Heart right ventricle (tissue), 16 donors: Measurements from ENCODE around the gene ASB18. TPM values are rescaled to one million over a fixed set of nuclear protein-coding genes. Genes with fewer than 3 reads are reported as not detected.

Source experiments
- ATAC-seq, 8 donors: fragments of 200-7000 bp; cut with Tn5 transposase; one replicate each; pipeline ENCODE4 v1.9.1; 2020; ENCODE audit warnings: mild to moderate bottlenecking in 8 of 8, moderate library complexity in 8 of 8, moderate number of reproducible peaks in 1 of 8
- DNase-seq, 2 donors: peaks; one replicate each; pipeline ENCODE4 v3.0.0-alpha.2; 2020
- H3K27ac ChIP-seq, 10 donors: fragments of 200-600 bp; sonication (generic) in 2 of 10; one replicate each; pipeline versions ENCODE4 v1.5.0 to v1.8.0; 2020 to 2022; ENCODE audit warnings: mild to moderate bottlenecking in 3 of 10
- H3K27me3 ChIP-seq, 7 donors: fragments of 200-600 bp; one replicate each; pipeline ENCODE4 v1.8.0; 2021 to 2022; ENCODE audit warnings: mild to moderate bottlenecking in 2 of 7
- H3K36me3 ChIP-seq, 9 donors: fragments of 200-600 bp; sonication (generic) in 1 of 9; one replicate each; pipeline versions ENCODE4 v1.5.0 to v1.8.0; 2020 to 2022; ENCODE audit warnings: mild to moderate bottlenecking in 2 of 9
- H3K4me1 ChIP-seq, 9 donors: fragments of 200-600 bp; sonication (generic) in 1 of 9; one replicate each; pipeline versions ENCODE4 v1.5.0 to v1.8.0; 2020 to 2022; ENCODE audit warnings: mild to moderate bottlenecking in 4 of 9
- H3K4me3 ChIP-seq, 10 donors: fragments of 200-600 bp; sonication (generic) in 2 of 10; one replicate each; pipeline versions ENCODE4 v1.5.0 to v1.8.0; 2020 to 2022; ENCODE audit warnings: mild to moderate bottlenecking in 7 of 10, moderate library complexity in 2 of 10
- H3K9me3 ChIP-seq, 11 donors: fragments of 200-600 bp in 10 of 11; sonication (generic) in 2 of 11; one replicate each; pipeline versions ENCODE4 v1.5.0 to v1.8.0; 2013 to 2022; ENCODE audit warnings: mild to moderate bottlenecking in 2 of 11, control low read depth in 1 of 11, moderate library complexity in 1 of 11
- WGBS, 2 donors: extraction: QIAGEN DNeasy Blood & Tissue Kit; methylation state at CpG; one replicate each; pipeline ENCODE4 v1.1.7; 2013; ENCODE audit warnings: inconsistent platforms in 1 of 2; 5-methylcytosine and 5-hydroxymethylcytosine counted together
- intact Hi-C, 10 donors: fragments of 100-400 bp; cut with DNase I; formaldehyde crosslinking; loops; one replicate each; pipeline versions ENCODE4 v1.11.1 to v1.14.2; 2022
- polyA plus RNA-seq, 2 donors: library from polyadenylated mRNA; stranded (reverse); fragments of 200-250 nt; gene quantifications; one replicate each; pipeline ENCODE4 v1.2.3, GENCODE V29; 2013
- total RNA-seq, 10 donors: library from RNA; stranded (reverse); fragmentation: NEBNext Ultra II Directional in 3 of 10; extraction: Animal tissue kit (Norgen Biotek cat#: 25700) in 3 of 10; gene quantifications; one replicate each; pipeline versions ENCODE4 v1.2.1 to v1.2.4, GENCODE V29; 2021 to 2023
- TF ChIP-seq, protein P1 (sequence below), 9 donors: fragments of 200-600 bp; sonication (generic) in 2 of 9; IDR thresholded peaks; one replicate each; pipeline versions ENCODE4 v1.5.0 to v1.8.0; 2021 to 2022; ENCODE audit warnings: antibody characterized with exemption in 9 of 9, mild to moderate bottlenecking in 5 of 9, moderate library complexity in 1 of 9
- donor health status: Arrhythmogenic right ventricular cardiomyopathy.
- donor health status: ischemic (EF 13 %, LVEDD 7.1; RV severe dilation, severe dysfunction).
- donor health status: healthy with polysubstance abuse.
- donor health status: DM: no; HTN: yes; CAD: no.
- donor health status: DM: no; HTN: no; CAD: no.
- donor health status: ischemic (EF 25% LVEDD 6.9; RV normal size, moderate dysfunction).
- donor health status: ischemic (EF 25% LVEDD 5.7; RV mildly dilated, moderate dysfunction).
- donor health status: healthy.
- donor health status: DM: yes; HTN: yes; CAD: no.
- donor health status: Ischemic cardiomyopathy.
- donor health status: ischemic (EF 35%, LVEDD 5.7; RV mildly dilated, moderate dysfunction).
- donor health status: nonischemic (EF 11% LVEDD 7.7; RV severe dilation, severe dysfunction).
- donor health status: DM: yes; HTN: yes; CAD: no.
- donor health status: PGD.
- donor health status: ischemic (EF 29% LVEDD 5.4; RV normal size, mild dysfunction).
- donor health status: nonischemic (EF 23%, LVEDD 6.1; RV moderate dilation, normal function).

ASB18 gene
- total and polyA plus RNA-seq, 12 donors: 3.5 to 47.1 (median 20.2) TPM

DNA sequence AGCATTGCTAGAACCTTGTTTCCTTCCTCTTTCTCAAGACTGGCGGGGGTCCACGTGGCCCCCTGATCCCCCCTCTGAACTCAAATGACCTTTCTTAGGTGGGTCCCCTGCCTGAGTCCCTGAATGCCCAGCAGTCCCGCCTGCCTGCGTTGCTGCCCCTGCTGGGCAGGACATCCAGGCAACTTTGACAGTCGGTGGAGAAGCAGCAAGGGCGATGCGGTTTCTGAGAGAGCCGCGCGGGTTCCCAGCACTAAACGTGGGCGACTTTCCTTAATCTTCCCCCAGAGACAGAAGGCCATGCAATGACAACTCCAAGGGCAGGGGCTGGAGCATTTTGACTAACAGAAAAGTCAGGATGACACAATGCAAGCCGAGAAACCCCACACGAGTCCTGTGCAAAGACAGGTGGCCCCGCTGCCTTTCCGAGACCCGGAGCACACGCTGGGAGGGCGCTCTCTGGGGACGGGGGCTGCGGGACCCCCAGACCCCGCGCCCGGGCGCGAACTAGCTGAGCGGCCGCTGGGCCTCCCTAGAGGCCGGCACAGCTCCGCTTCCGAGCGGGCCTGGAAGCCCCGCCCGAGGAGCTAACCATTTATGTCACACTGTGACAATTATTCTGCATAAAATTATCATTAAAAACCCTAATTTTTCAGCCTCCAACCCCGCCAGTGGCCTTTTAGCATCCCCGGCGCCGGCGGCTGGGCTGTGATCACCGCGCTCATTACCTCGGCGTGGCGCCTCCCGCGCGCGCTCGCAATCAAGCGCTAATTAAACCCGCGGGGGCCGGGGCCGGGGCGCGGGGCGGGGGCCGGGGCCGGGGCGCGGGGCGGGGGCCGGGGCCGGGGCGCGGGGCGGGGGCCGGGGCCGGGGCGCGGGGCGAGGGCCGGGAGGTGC lies 27.4 kb downstream of the ASB18 start:
- H3K27ac ChIP-seq: peak overlapping the region in 6 of 10 donors; percentile 14 to 71 (median 50)
- TF ChIP-seq, protein P1, sequence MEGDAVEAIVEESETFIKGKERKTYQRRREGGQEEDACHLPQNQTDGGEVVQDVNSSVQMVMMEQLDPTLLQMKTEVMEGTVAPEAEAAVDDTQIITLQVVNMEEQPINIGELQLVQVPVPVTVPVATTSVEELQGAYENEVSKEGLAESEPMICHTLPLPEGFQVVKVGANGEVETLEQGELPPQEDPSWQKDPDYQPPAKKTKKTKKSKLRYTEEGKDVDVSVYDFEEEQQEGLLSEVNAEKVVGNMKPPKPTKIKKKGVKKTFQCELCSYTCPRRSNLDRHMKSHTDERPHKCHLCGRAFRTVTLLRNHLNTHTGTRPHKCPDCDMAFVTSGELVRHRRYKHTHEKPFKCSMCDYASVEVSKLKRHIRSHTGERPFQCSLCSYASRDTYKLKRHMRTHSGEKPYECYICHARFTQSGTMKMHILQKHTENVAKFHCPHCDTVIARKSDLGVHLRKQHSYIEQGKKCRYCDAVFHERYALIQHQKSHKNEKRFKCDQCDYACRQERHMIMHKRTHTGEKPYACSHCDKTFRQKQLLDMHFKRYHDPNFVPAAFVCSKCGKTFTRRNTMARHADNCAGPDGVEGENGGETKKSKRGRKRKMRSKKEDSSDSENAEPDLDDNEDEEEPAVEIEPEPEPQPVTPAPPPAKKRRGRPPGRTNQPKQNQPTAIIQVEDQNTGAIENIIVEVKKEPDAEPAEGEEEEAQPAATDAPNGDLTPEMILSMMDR (IDR thresholded peaks at IDR 0.05): peak in 4 of 9 donors; percentile 8 to 31 (median 23)
- H3K9me3 ChIP-seq: peaks cover 0 to 29% (median 5%) of the 10 kb centered on the region in 11 donors
- peaks cover 7 to 49% (median 17%) of the 10 kb centered on the region in 9 donors for H3K4me1 ChIP-seq
- WGBS, 2 donors: 1% methylated on average over 58 to 73 of the region's 73 CpGs
- intact Hi-C loops: no loop called here
- DNase-seq (no peak), ATAC-seq (no peak)
- H3K36me3 ChIP-seq: peaks cover 0 to 6% (median 0%) of the 10 kb centered on the region in 9 donors
- peaks cover 0 to 64% (median 54%) of the 10 kb centered on the region in 7 donors for H3K27me3 ChIP-seq
- peak overlapping the region; percentile 23 to 49 (median 40) for H3K4me3 ChIP-seq

- TF ChIP-seq, protein P1 (IDR thresholded peaks at IDR 0.05): no peak
- Histone ChIP-seq H3K36me3 (peaks cover 0 to 25% (median 0%) of the 10 kb centered on the region in 9 donors), H3K4me3 (no peak overlapping the region), H3K4me1 (no peaks in the 10 kb centered on the region), H3K27ac (no peak overlapping the region), H3K9me3 (peaks cover 0 to 66% (median 13%) of the 10 kb centered on the region in 11 donors), H3K27me3 (peaks cover 0 to 12% (median 4%) of the 10 kb centered on the region in 7 donors)
- no peak for ATAC-seq
- DNase-seq: no peak
- intact Hi-C loops: no loop called here
Measured at GRCh38 chr2:236229186-236229585, 35.0 kb downstream of the ASB18 start.

DNA sequence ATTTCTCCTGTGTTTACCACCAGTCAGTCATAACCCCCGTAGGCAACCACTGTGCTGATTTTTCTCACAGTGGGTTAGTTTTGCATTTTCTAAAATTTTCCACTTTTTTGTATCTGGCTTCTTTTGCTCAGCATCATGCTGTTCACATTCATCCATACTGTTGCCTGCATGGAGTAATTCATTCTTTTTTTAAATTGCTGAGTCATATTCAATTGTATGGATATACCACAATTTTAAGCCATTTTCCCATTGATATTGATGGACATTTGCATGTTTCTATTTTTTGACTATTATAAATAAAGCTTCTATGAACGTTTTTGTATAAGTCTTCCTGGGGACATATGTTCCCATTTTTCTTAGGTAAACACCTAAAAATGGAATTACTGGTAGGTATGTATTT lies 40.5 kb downstream of the ASB18 start:
- WGBS, 2 donors: 64 to 65% methylated on average over 2 of the region's 2 CpGs
- no peaks in the 10 kb centered on the region for H3K4me1 ChIP-seq
- H3K9me3 ChIP-seq: peaks cover 0 to 25% (median 3%) of the 10 kb centered on the region in 11 donors
- no peak overlapping the region for H3K27ac ChIP-seq
- H3K36me3 ChIP-seq: peaks cover 0 to under 1% (median 0%) of the 10 kb centered on the region in 9 donors
- ATAC-seq (no peak), DNase-seq (no peak)
- intact Hi-C loops: no loop called here
- H3K4me3 ChIP-seq: no peak overlapping the region
- no peaks in the 10 kb centered on the region for H3K27me3 ChIP-seq
- TF ChIP-seq, protein P1 (IDR thresholded peaks at IDR 0.05): no peak

- Histone ChIP-seq H3K27ac (no peak overlapping the region), H3K36me3 (no peaks in the 10 kb centered on the region), H3K27me3 (peaks cover 0 to 7% (median 2%) of the 10 kb centered on the region in 7 donors), H3K4me1 (peaks cover 0 to 7% (median 0%) of the 10 kb centered on the region in 9 donors), H3K4me3 (no peak overlapping the region), H3K9me3 (peaks cover 0 to 20% (median 3%) of the 10 kb centered on the region in 11 donors)
- TF ChIP-seq, protein P1 (IDR thresholded peaks at IDR 0.05): no peak
- 89 to 95% methylated on average over 8 of the region's 8 CpGs for WGBS, 2 donors
- intact Hi-C loops: no loop called here
- DNase-seq (no peak), ATAC-seq (no peak)
Measured at GRCh38 chr2:236221798-236222197, 42.4 kb downstream of the ASB18 start.
